ENCODE results near the gene GID8.
"Not testable (repeated sequence)": the region's sequence is repeated elsewhere in the genome, so short reads cannot be mapped to it uniquely, and the experiment has no call there.

Gene GID8

GRCh38 chr20:62959998-62960436 lies 22.1 kb downstream of the GID8 start:
- DNase-seq: no peak

- DNase-seq: not testable (repeated sequence)
These were observed 22.7 kb downstream of the GID8 start for GRCh38 chr20:62960446-62961309.

- no peak for DNase-seq
These were observed 23.4 kb downstream of the GID8 start for GRCh38 chr20:62961310-62961783.

GRCh38 chr20:62961799-62962198 lies 23.9 kb downstream of the GID8 start:
- DNase-seq: no peak

- DNase-seq: no peak
These were observed 24.4 kb downstream of the GID8 start for GRCh38 chr20:62962221-62962879.

- no peak for DNase-seq
These were observed 25.1 kb downstream of the GID8 start for GRCh38 chr20:62962891-62963613.

GRCh38 chr20:62963614-62964397 lies 25.9 kb downstream of the GID8 start:
- DNase-seq: no peak

GRCh38 chr20:62964700-62965099 lies 26.8 kb downstream of the GID8 start:
- no peak for DNase-seq

GRCh38 chr20:62965363-62965771 lies 27.4 kb downstream of the GID8 start:
- no peak for DNase-seq

GRCh38 chr20:62966212-62967148 lies 28.5 kb downstream of the GID8 start:
- no peak for DNase-seq

GRCh38 chr20:62967149-62967501 lies 29.2 kb downstream of the GID8 start:
- no peak for DNase-seq

GRCh38 chr20:62967628-62968351 lies 29.8 kb downstream of the GID8 start:
- DNase-seq: no peak

GRCh38 chr20:62968378-62969178 lies 30.6 kb downstream of the GID8 start:
- no peak for DNase-seq

- no peak for DNase-seq
These were observed 31.3 kb downstream of the GID8 start for GRCh38 chr20:62969179-62969760.

- DNase-seq: no peak
These were observed 32.0 kb downstream of the GID8 start for GRCh38 chr20:62969939-62970306.

- DNase-seq: no peak
These were observed 32.6 kb downstream of the GID8 start for GRCh38 chr20:62970307-62971210.

- DNase-seq: no peak
These were observed 33.4 kb downstream of the GID8 start for GRCh38 chr20:62971211-62971949.
